Panc1 (cell line): Measurements from ENCODE around the gene CSF1R. TPM values are rescaled to one million over a fixed set of nuclear protein-coding genes. Genes with fewer than 3 reads are reported as not detected.

Experiments
- ATAC-seq: fragments of 200-7000 bp; cut with Tn5 transposase; 2 replicates; pipeline ENCODE4 v1.9.1; 2020; ENCODE audit warnings: mild to moderate bottlenecking, moderate library complexity
- BruUV-seq: library from RNA; stranded (reverse); fragments of 400-500 nt; replicated peaks from 2 replicates; lab custom pipeline; 2021; lab: Mats Ljungman, UMichigan
- CTCF ChIA-PET: fragments of 300-600 bp; sonication (Branson Sonifier 250); formaldehyde crosslinking; loops from one replicate; lab custom pipeline; 2022; ENCODE audit warnings: antibody characterized with exemption; lab: Charles Lee
- POLR2A ChIA-PET: fragments of 300-600 bp; sonication (Branson Sonifier 250); formaldehyde crosslinking; loops from one replicate; lab custom pipeline; 2022; ENCODE audit warnings: antibody characterized with exemption; lab: Charles Lee
- DNase-seq: peaks from one replicate; pipeline ENCODE4 v3.0.0-alpha.2; 2010; ENCODE audit warnings: low read depth, low spot score
- H3K27ac ChIP-seq: 2 replicates; pipeline ENCODE4 v1.5.1; 2011; ENCODE audit warnings: mild to moderate bottlenecking, low read length, inconsistent platforms
- H3K27me3 ChIP-seq: fragments of 200-500 bp; sonication (Bioruptor generic); 2 replicates; pipeline ENCODE4 v1.6.0; 2014; ENCODE audit warnings: low read length, inconsistent platforms; ENCODE audit not compliant: control insufficient read depth, insufficient read depth
- H3K36me3 ChIP-seq: fragments of 200-500 bp; sonication (Bioruptor generic); 2 replicates; pipeline ENCODE4 v1.5.1; 2014; ENCODE audit warnings: inconsistent platforms, mild to moderate bottlenecking, low read length, moderate library complexity; ENCODE audit not compliant: control insufficient read depth, insufficient read depth
- H3K4me1 ChIP-seq: 2 replicates; pipeline ENCODE4 v1.5.1; 2011; ENCODE audit warnings: inconsistent platforms, mild to moderate bottlenecking, low read length, moderate library complexity; ENCODE audit not compliant: control insufficient read depth, insufficient read depth
- H3K4me3 ChIP-seq, 2 experiments: 2 replicates each; pipeline ENCODE4 v1.5.1; 2011 to 2012; ENCODE audit warnings: low read depth in 2 of 2, low read length in 2 of 2, mild to moderate bottlenecking in 2 of 2, inconsistent platforms in 1 of 2, moderate library complexity in 1 of 2
- H3K9me3 ChIP-seq: fragments of 200-500 bp; sonication (Bioruptor generic); 2 replicates; pipeline ENCODE4 v1.5.1; 2014; ENCODE audit warnings: low read depth, mild to moderate bottlenecking, inconsistent platforms, low read length, moderate library complexity; ENCODE audit not compliant: control insufficient read depth, insufficient read depth
- POLR2AphosphoS5 ChIP-seq: IDR thresholded peaks from 2 replicates; pipeline ENCODE4 v1.6.1; 2012; ENCODE audit warnings: mild to moderate bottlenecking, low read depth, low read length, moderate library complexity
- SIN3A ChIP-seq: IDR thresholded peaks from 2 replicates; pipeline ENCODE4 v1.6.1; 2012; ENCODE audit warnings: low read depth, mild to moderate bottlenecking, low read length, moderate library complexity, borderline replicate concordance; ENCODE audit not compliant: insufficient read depth
- TCF7L2 ChIP-seq: IDR thresholded peaks from 2 replicates; pipeline ENCODE4 v1.6.1; 2011; ENCODE audit warnings: mild to moderate bottlenecking, low read depth, low read length, inconsistent platforms
- in situ Hi-C: cut with HindIII; loops from 2 replicates; pipeline ENCODE4 v1.10.0; 2016; ENCODE audit warnings: low sequenced_read_pairs, low pct_unique_long_range_greater_than_20kb
- intact Hi-C: fragments of 100-400 bp; cut with micrococcal nuclease; formaldehyde crosslinking; loops from one replicate; pipeline ENCODE4 v1.10.0; 2022; ENCODE audit not compliant: unreplicated experiment
- total RNA-seq: library from RNA; stranded (reverse); gene quantifications from one replicate; pipeline ENCODE4 v1.2.1, GENCODE V29; 2021; ENCODE audit not compliant: unreplicated experiment
- TF ChIP-seq, protein P1 (sequence below): fragments of 450-650 bp; IDR thresholded peaks from 2 replicates; pipeline ENCODE4 v1.5.1; 2017; ENCODE audit warnings: mild to moderate bottlenecking
- TF ChIP-seq, protein P2 (sequence below), 2 experiments: IDR thresholded peaks; 2 replicates each; pipeline ENCODE4 v1.6.1; 2011 to 2012; ENCODE audit warnings: low read depth in 2 of 2, control low read depth in 1 of 2, low read length in 1 of 2, mild to moderate bottlenecking in 1 of 2, moderate library complexity in 1 of 2; ENCODE audit not compliant: insufficient read depth in 1 of 2

CSF1R gene
- total RNA-seq, 1 experiment from 2014 or later, result 0.05 TPM

DNA sequence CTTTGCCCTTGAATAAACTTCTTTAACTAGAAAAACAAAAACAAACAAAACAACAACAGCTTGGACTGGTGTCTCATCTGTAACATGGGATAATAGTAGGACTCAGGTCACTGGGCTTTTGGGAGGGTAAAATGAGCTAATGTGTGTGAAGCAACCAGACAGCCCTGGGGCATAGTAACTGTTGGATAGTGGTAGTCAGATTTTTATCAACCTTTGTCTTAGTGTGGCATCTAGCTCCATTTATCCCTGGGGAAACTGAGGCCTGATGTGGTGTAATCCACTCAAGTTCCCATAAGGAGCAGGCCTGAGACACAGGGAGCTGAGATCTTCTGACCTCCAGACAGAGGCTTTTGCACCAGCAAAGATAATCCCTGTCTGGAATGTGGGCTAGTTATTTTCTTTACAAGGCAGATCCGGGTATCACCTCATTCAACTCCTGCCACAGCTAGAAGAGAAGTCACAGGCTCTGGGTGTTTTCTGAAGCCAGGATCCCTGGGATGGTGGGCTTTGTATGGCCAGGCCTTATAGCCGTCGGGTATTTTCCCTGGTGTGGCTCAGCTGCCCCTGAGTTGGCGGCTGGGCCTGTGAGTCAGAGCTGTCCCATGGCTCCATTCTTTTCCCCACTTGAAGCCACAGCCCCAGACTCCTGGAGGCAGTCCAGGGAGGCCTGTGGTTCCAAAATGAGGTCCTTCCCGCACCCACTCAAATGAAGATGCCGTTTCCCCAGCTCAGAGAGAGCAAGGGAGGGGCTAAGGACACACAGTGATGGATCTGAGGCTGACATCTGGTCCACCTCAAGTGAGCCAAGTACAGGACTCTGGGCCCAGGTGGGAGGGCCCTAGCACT is 26.1 kb upstream of the CSF1R start:
- CTCF ChIA-PET, result interaction anchor here (0.6 kb wide), 1 partner anchor 9 kb away, joined by 3 read pairs; no protein-coding TSS in a partner anchor
- Histone ChIP-seq H3K36me3 (no peaks in the 10 kb centered on the region), H3K4me3 (no peak overlapping the region), H3K27ac (no peak overlapping the region), H3K27me3 (no peaks in the 10 kb centered on the region), H3K4me1 (peaks cover 5% of the 10 kb centered on the region), H3K9me3 (no peaks in the 10 kb centered on the region)
- intact Hi-C loops, result no loop called here
- TF ChIP-seq, protein P1, sequence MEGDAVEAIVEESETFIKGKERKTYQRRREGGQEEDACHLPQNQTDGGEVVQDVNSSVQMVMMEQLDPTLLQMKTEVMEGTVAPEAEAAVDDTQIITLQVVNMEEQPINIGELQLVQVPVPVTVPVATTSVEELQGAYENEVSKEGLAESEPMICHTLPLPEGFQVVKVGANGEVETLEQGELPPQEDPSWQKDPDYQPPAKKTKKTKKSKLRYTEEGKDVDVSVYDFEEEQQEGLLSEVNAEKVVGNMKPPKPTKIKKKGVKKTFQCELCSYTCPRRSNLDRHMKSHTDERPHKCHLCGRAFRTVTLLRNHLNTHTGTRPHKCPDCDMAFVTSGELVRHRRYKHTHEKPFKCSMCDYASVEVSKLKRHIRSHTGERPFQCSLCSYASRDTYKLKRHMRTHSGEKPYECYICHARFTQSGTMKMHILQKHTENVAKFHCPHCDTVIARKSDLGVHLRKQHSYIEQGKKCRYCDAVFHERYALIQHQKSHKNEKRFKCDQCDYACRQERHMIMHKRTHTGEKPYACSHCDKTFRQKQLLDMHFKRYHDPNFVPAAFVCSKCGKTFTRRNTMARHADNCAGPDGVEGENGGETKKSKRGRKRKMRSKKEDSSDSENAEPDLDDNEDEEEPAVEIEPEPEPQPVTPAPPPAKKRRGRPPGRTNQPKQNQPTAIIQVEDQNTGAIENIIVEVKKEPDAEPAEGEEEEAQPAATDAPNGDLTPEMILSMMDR, result no peak
- TF ChIP-seq TCF7L2 (no peak), POLR2AphosphoS5 (no peak), SIN3A (no peak)
- TF ChIP-seq, protein P2, sequence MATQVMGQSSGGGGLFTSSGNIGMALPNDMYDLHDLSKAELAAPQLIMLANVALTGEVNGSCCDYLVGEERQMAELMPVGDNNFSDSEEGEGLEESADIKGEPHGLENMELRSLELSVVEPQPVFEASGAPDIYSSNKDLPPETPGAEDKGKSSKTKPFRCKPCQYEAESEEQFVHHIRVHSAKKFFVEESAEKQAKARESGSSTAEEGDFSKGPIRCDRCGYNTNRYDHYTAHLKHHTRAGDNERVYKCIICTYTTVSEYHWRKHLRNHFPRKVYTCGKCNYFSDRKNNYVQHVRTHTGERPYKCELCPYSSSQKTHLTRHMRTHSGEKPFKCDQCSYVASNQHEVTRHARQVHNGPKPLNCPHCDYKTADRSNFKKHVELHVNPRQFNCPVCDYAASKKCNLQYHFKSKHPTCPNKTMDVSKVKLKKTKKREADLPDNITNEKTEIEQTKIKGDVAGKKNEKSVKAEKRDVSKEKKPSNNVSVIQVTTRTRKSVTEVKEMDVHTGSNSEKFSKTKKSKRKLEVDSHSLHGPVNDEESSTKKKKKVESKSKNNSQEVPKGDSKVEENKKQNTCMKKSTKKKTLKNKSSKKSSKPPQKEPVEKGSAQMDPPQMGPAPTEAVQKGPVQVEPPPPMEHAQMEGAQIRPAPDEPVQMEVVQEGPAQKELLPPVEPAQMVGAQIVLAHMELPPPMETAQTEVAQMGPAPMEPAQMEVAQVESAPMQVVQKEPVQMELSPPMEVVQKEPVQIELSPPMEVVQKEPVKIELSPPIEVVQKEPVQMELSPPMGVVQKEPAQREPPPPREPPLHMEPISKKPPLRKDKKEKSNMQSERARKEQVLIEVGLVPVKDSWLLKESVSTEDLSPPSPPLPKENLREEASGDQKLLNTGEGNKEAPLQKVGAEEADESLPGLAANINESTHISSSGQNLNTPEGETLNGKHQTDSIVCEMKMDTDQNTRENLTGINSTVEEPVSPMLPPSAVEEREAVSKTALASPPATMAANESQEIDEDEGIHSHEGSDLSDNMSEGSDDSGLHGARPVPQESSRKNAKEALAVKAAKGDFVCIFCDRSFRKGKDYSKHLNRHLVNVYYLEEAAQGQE (IDR thresholded peaks at IDR 0.05; ENCODE audit: insufficient read depth in 1 of 2, low read depth in 2 of 2, low read length in 1 of 2), result no peak
- in situ Hi-C loops, result no loop called here
- BruUV-seq, result no TSS peak
- DNase-seq, result no peak
- ATAC-seq, result peak; percentile 28
- POLR2A ChIA-PET, result no interaction called here

DNA sequence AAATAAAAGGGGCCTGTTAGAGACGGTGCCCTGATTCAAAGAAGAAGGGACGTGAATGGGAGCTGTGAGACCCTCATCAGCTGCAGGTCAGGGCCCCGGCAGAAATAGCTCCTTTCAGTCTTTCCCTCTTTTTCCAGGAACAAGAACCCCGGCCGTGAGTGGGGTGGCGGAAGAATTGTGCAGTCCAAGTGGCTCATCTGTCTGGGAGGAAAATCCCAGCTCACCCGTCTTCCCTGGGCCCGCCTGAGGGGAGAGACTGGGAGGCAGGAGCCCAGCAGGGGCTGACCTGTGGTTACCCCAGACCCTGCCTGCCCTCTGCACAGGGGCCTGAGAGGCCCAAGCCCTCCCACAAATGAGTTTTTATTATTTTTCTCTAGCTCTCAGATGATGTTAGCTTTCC is 24.8 kb upstream of the CSF1R start:
- POLR2A ChIA-PET, result no interaction called here
- CTCF ChIA-PET, result interaction anchor here (0.6 kb wide), 1 partner anchor 35 kb away, joined by 4 read pairs; no protein-coding TSS in a partner anchor
- in situ Hi-C loops (no loop called here), intact Hi-C loops (no loop called here)
- no peak for TF ChIP-seq SIN3A
- TF ChIP-seq, protein P1, result no peak
- no peak for TF ChIP-seq POLR2AphosphoS5
- TF ChIP-seq, protein P2 (IDR thresholded peaks at IDR 0.05; ENCODE audit: insufficient read depth in 1 of 2, low read depth in 2 of 2, low read length in 1 of 2), result no peak
- TF ChIP-seq TCF7L2, result no peak
- ATAC-seq (no peak), DNase-seq (no peak)
- no TSS peak for BruUV-seq
- H3K9me3 ChIP-seq, result no peaks in the 10 kb centered on the region
- no peak overlapping the region for H3K4me3 ChIP-seq
- H3K4me1 ChIP-seq, result no peaks in the 10 kb centered on the region
- H3K36me3 ChIP-seq, result no peaks in the 10 kb centered on the region
- no peaks in the 10 kb centered on the region for H3K27me3 ChIP-seq
- H3K27ac ChIP-seq, result no peak overlapping the region
